ENCODE data around the gene SERGEF. TPM values are rescaled to one million over a fixed set of nuclear protein-coding genes. Genes with fewer than 3 reads are reported as not detected.

The SERGEF gene
- total and polyA plus RNA-seq, 2 of the 13 experiments (the other 11 are each of a cell fraction or from before 2014, with no cell fraction given), result 54.5 to 114 TPM

DNA sequence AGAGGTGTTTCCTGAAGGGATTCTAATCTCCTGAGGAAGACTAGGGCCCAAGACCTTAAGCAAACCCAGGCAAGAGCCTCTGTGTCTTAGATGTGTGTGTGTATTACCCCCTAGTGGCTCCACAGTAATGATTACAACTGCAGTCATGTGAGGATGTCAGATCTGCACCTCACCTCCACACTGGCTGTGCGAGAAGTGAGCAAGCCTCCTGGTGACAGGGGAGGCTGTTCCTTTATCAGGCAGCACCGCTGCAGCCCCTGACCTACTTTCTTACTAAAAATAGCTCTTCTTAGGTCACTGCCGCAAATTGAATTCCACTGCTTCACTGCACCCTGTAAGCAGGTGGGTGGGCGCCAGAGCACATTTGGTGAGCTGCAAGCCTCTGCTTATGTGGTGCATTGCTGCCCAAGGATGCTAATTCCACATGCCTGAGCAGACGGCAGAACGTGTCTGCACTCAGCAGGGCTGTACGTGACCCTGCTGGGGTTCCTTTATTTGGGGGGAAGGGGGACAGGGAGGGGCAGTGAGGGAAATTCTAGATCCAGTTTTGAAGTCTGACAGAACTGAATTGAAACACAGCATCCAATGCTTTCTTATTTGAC lies 165.9 kb downstream of the SERGEF start:
- FAIRE-seq (no peak), ATAC-seq (peak; percentile 62), DNase-seq (ENCODE audit: low spot score) (no peak)
- Histone ChIP-seq H3K27ac (ENCODE audit: extremely low read length, insufficient read depth, low read length) (no peak overlapping the region), H3K9me3 (ENCODE audit: low read length) (no peaks in the 10 kb centered on the region), H3K4me1 (ENCODE audit: insufficient read depth, low read length) (no peaks in the 10 kb centered on the region), H3K9ac (ENCODE audit: insufficient read depth, low read depth, low read length) (no peak overlapping the region), H3K4me2 (ENCODE audit: low read depth, low read length) (no peak overlapping the region), H3K27me3 (ENCODE audit: control insufficient read depth in 1 of 2, insufficient read depth in 2 of 2, low read length in 2 of 2) (no peaks in the 10 kb centered on the region), H3K79me2 (ENCODE audit: insufficient read depth, low read length) (no peaks in the 10 kb centered on the region), H2AFZ (ENCODE audit: low read length) (no peak overlapping the region), H3K4me3 (replicated peaks in 1 of 3; ENCODE audit: insufficient read depth in 1 of 3, low read depth in 2 of 3, low read length in 3 of 3) (no peak overlapping the region), H4K20me1 (ENCODE audit: insufficient read depth, low read length) (no peaks in the 10 kb centered on the region), H3K36me3 (replicated peaks in 1 of 2; ENCODE audit: control insufficient read depth in 1 of 2, insufficient read depth in 2 of 2, low read length in 2 of 2) (peaks cover 6 to 35% of the 10 kb centered on the region in 2 experiments; a peak in 3 of 5 replicates)
- in situ Hi-C loops (cut with HindIII; ENCODE audit: extremely low pct_ligation_motif_present, low pct_unique_long_range_greater_than_20kb), result no loop called here
- BruUV-seq (replicated peaks), result no TSS peak
- WGBS (ENCODE audit: low lambda C conversion rate), result 90% methylated on average over 6 of the region's 7 CpGs
- CTCF ChIA-PET (ENCODE audit: low intra/inter-chr PET ratio, low total read pairs), result interaction anchor here (0.9 kb wide), 1 partner anchor 87 kb away, joined by 3 read pairs; no protein-coding TSS in a partner anchor
- TF ChIP-seq, protein P1, sequence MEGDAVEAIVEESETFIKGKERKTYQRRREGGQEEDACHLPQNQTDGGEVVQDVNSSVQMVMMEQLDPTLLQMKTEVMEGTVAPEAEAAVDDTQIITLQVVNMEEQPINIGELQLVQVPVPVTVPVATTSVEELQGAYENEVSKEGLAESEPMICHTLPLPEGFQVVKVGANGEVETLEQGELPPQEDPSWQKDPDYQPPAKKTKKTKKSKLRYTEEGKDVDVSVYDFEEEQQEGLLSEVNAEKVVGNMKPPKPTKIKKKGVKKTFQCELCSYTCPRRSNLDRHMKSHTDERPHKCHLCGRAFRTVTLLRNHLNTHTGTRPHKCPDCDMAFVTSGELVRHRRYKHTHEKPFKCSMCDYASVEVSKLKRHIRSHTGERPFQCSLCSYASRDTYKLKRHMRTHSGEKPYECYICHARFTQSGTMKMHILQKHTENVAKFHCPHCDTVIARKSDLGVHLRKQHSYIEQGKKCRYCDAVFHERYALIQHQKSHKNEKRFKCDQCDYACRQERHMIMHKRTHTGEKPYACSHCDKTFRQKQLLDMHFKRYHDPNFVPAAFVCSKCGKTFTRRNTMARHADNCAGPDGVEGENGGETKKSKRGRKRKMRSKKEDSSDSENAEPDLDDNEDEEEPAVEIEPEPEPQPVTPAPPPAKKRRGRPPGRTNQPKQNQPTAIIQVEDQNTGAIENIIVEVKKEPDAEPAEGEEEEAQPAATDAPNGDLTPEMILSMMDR (CRISPR knock-in tag; IDR thresholded peaks at IDR 0.05), result peak; percentile 39
- TF ChIP-seq STAG1 (CRISPR knock-in tag; IDR thresholded peaks at IDR 0.05) (peak; percentile 7; the same call in 1 of the 2 replicates), PTBP1 (IDR thresholded peaks at IDR 0.05; ENCODE audit: low read depth, low read length, poor library complexity, severe bottlenecking) (no peak), SMAD9 (CRISPR knock-in tag; IDR thresholded peaks at IDR 0.05) (no peak), ELF1 (CRISPR knock-in tag; IDR thresholded peaks at IDR 0.05) (no peak)
- TF ChIP-seq, protein P2, sequence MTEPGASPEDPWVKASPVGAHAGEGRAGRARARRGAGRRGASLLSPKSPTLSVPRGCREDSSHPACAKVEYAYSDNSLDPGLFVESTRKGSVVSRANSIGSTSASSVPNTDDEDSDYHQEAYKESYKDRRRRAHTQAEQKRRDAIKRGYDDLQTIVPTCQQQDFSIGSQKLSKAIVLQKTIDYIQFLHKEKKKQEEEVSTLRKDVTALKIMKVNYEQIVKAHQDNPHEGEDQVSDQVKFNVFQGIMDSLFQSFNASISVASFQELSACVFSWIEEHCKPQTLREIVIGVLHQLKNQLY (CRISPR knock-in tag; IDR thresholded peaks at IDR 0.05), result no peak
- POLR2A ChIA-PET, result no interaction called here
- intact Hi-C loops (cut with micrococcal nuclease; ENCODE audit: unreplicated experiment), result loop anchor here (5.0 kb wide), 1 partner anchor 85 kb away; no protein-coding TSS in a partner anchor
